Brain microvascular endothelial cell (primary cell): ENCODE data around the gene CLPTM1.
A peak's percentile ranks its signal among the peaks of the same experiment; 100 is the strongest.
"Not testable (repeated sequence)": the region's sequence is repeated elsewhere in the genome, so short reads cannot be mapped to it uniquely, and the experiment has no call there.

Experiments
- DNase-seq: peaks from one replicate; pipeline ENCODE4 v3.0.0-alpha.2; 2020
- H3K27ac ChIP-seq: fragments of 250-450 bp; sonication (Bioruptor Pico); 2 replicates; pipeline ENCODE4 v1.5.1; 2020; ENCODE audit warnings: mild to moderate bottlenecking, moderate library complexity
- H3K27me3 ChIP-seq: fragments of 250-450 bp; sonication (Bioruptor Pico); replicated peaks from 2 replicates; pipeline ENCODE4 v1.5.1; 2020; ENCODE audit warnings: mild to moderate bottlenecking
- H3K36me3 ChIP-seq: fragments of 250-450 bp; sonication (Bioruptor Pico); replicated peaks from 2 replicates; pipeline ENCODE4 v1.5.1; 2020; ENCODE audit warnings: mild to moderate bottlenecking
- H3K4me3 ChIP-seq: 2 replicates; pipeline ENCODE4 v1.5.1; 2011; ENCODE audit warnings: low read depth, mild to moderate bottlenecking, control low read depth, low read length, moderate library complexity
- CTCF ChIP-seq: IDR thresholded peaks from 2 replicates; pipeline ENCODE4 v1.5.1; 2011; ENCODE audit warnings: low read depth, mild to moderate bottlenecking, moderate library complexity, low read length, control low read depth, inconsistent platforms; ENCODE audit errors: missing control alignments
- in situ Hi-C: cut with HindIII; loops from 2 replicates; pipeline ENCODE4 v1.10.0; 2017; ENCODE audit warnings: low sequenced_read_pairs, low pct_ligation_motif_present

Gene CLPTM1

DNA sequence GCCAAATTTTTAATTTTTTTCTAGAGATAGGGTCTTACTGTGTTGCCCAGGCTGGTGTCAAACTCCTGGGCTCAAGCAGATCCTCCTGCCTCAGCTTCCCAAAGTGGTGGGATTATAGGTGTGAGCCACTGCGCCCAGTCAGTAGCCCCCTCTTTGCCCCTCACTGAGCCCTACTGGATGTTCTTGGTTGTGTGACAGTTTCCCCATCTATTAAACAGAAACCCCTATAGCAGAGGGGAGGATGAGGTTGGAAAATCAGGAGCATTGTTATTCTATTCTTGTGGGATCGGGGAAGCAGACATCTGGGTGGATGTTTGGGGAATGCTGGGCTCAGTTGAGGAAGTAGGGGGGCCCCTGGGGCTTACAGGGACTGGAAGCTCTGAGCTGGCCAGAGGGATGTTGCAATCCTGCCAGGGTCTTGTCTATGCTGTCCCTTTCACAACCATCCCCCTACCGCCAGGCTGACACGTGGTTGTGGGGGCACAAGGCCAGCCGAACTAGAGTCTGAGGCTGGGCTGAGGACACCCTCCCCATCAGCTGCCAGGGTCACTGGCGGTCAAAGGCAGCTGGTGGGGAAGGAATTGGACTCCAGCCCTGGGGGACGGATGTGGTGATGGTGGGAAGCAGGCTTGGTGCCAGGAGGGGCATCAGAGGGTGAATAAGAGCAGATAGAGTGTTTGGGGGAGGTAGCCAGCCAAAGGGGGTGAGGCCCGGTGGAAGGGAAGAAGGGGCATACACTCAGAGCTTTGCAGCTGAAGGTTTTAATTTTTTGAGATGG is 29.9 kb upstream of the CLPTM1 start:
- no peak for DNase-seq
- Histone ChIP-seq H3K36me3 (no peaks in the 10 kb centered on the region), H3K27ac (no peak overlapping the region), H3K4me3 (no peak overlapping the region), H3K27me3 (no peaks in the 10 kb centered on the region)
- in situ Hi-C loops: no loop called here
- no peak for TF ChIP-seq CTCF

DNA sequence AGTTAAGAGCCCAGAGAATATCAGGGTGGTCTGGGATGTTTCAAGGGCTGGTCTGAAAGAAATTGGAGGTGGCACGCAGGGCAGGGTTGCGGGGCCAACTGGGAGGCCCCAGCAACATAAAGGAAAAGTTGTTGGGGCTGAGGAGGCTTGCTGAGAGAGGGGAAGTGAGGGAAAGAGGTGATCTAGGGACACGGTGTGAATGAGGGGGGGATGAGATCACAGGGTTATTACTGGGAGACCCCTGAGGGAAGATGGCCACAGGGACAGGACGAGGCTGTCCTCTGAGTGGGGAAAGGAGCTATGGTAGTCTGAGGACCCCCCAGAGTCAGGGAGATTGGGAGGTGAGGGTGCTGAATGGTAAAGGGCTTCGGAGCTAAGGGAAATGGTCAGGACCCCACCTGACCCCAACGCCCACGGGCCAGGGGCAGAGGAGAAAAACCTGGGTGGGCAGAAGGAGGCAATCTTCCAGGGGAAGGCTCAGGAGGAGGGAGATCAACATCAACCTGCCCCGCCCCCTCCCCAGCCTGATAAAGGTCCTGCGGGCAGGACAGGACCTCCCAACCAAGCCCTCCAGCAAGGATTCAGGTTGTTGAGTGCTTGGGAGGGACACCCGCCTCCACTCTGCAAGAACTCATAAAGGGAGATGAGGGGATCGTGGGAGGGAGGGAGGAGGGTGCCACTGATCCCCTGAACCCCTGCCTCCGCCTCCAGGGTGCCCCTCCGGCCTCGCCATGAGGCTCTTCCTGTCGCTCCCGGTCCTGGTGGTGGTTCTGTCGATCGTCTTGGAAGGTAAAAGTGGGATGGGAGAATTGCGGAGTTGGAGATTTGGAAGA is 28.7 kb upstream of the CLPTM1 start:
- H3K4me3 ChIP-seq: peak overlapping the region; percentile 13
- H3K27ac ChIP-seq, in situ Hi-C loops, DNase-seq, H3K36me3 ChIP-seq, H3K27me3 ChIP-seq: not testable (repeated sequence)

DNA sequence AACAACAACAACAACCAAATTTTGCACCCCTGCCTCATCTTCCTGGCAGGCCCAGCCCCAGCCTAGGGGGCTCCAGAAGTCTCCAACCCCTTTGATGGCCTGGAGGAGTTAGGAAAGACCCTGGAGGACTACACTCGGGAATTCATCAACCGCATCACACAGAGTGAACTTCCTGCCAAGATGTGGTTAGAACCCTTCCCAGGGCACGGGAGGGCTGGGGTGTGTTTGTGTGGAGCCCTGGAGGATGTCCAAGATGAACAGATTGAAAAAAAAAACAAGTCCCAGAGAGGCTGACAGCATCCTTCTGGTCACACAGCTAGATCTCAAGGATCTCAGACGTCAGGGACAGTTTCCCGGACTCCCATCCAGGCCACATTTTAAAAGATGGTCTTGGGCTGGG is 27.4 kb upstream of the CLPTM1 start:
- DNase-seq: peak; percentile 34
- no peak overlapping the region for H3K27ac ChIP-seq
- no peaks in the 10 kb centered on the region for H3K27me3 ChIP-seq
- H3K36me3 ChIP-seq: no peaks in the 10 kb centered on the region
- H3K4me3 ChIP-seq: no peak overlapping the region
- TF ChIP-seq CTCF: no peak
- in situ Hi-C loops: no loop called here

GRCh38 chr19:44930088-44930487 is 25.1 kb upstream of the CLPTM1 start:
- no peak for DNase-seq
- H3K27me3 ChIP-seq: no peaks in the 10 kb centered on the region
- TF ChIP-seq CTCF: no peak
- H3K36me3 ChIP-seq: no peaks in the 10 kb centered on the region
- no peak overlapping the region for H3K4me3 ChIP-seq
- in situ Hi-C loops: no loop called here
- no peak overlapping the region for H3K27ac ChIP-seq

DNA sequence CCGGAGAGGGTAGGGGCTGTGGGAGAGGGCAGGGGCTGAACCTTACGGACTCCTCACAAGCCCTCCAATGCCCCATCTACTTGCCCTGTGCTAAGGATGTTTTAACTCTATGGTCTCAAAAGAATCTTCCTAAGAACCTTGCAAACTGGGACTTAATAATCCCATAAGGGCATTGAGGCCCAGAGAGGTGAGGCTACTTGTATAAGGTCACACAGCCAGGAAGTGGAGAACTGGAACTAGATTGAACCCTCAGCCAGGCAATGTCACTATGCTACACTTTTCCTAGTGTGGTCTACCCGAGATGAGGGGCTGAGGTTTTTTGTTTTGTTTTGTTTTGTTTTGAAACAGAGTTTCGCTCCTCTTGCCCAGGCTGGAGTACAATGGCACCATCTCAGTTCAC is 23.6 kb upstream of the CLPTM1 start:
- no peaks in the 10 kb centered on the region for H3K36me3 ChIP-seq
- in situ Hi-C loops: no loop called here
- no peak for TF ChIP-seq CTCF
- no peaks in the 10 kb centered on the region for H3K27me3 ChIP-seq
- no peak for DNase-seq
- no peak overlapping the region for H3K27ac ChIP-seq
- H3K4me3 ChIP-seq: no peak overlapping the region

GRCh38 chr19:44939668-44940067 is 15.5 kb upstream of the CLPTM1 start:
- Histone ChIP-seq H3K27ac (no peak overlapping the region), H3K36me3 (no peaks in the 10 kb centered on the region), H3K4me3 (no peak overlapping the region), H3K27me3 (no peaks in the 10 kb centered on the region)
- in situ Hi-C loops: no loop called here
- TF ChIP-seq CTCF: no peak
- no peak for DNase-seq
